Ecto neural progenitor cell (in vitro differentiated cells): Measurements from ENCODE around the gene DDAH1.
"Not testable (repeated sequence)": the region's sequence is repeated elsewhere in the genome, so short reads cannot be mapped to it uniquely, and the experiment has no call there.

Experiments used
- DNase-seq: peaks from one replicate; pipeline ENCODE4 v3.0.0-alpha.2; 2018; ENCODE audit warnings: low spot score

The DDAH1 gene

GRCh38 chr1:85465099-85465785 is at the start of gene DDAH1:
Gene DDAH1, minus strand, starts transcription at chr1:85465159. Its CDS starts 114 bp downstream, at chr1:85465045.
- DNase-seq, result no peak

- not testable (repeated sequence) for DNase-seq
Observed at GRCh38 chr1:85513998-85514397, 49.0 kb upstream of the DDAH1 start.

GRCh38 chr1:85504417-85504816 is 39.5 kb upstream of the DDAH1 start:
- DNase-seq, result no peak

- DNase-seq, result peak; percentile 58
Observed at GRCh38 chr1:85502625-85503083, 37.7 kb upstream of the DDAH1 start.

DNA sequence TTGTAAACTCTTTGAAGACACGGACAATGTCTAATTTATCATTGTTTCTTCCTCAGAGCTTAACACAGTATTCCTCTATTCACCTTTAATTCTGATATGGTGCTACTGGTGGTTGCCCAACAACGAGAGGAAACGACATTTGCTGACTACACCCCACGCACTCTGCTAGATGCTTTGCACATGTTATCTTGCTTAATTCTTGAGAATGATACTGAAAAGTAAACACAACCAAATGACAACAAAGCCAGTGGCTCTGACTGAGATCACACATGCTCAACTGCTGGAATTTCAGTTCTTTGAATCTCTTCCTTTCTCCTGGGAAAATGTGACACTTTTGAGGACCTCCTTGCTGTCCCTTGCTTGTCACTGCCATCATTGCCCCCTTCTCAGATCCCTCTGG is 37.2 kb upstream of the DDAH1 start:
- DNase-seq, result no peak

- DNase-seq, result no peak
Observed at GRCh38 chr1:85501355-85501898, 36.5 kb upstream of the DDAH1 start.

- no peak for DNase-seq
Observed at GRCh38 chr1:85496941-85497582, 32.1 kb upstream of the DDAH1 start.

DNA sequence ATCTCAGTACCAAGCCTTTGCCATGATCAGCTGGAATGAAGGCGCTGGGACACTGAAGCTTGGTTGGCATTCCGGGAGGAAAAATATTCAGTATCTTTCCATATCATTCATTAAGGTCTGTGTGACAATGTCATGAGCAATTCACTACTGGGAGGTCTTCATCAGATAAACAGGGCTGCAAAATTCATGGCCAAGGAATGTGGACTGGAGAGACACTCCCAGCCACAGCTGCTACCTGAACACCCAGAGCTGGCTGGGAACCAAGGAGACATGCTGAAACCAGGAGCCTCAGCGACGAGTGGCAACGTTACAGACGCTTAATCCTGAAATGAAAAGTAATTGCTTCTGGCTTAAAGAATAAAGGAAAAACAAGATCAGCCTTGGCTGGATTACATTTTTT is 30.6 kb upstream of the DDAH1 start:
- DNase-seq, result no peak

GRCh38 chr1:85494904-85495266 is 29.9 kb upstream of the DDAH1 start:
- DNase-seq, result no peak

GRCh38 chr1:85494074-85494903 is 29.3 kb upstream of the DDAH1 start:
- no peak for DNase-seq

- no peak for DNase-seq
Observed at GRCh38 chr1:85490270-85490985, 25.5 kb upstream of the DDAH1 start.

DNA sequence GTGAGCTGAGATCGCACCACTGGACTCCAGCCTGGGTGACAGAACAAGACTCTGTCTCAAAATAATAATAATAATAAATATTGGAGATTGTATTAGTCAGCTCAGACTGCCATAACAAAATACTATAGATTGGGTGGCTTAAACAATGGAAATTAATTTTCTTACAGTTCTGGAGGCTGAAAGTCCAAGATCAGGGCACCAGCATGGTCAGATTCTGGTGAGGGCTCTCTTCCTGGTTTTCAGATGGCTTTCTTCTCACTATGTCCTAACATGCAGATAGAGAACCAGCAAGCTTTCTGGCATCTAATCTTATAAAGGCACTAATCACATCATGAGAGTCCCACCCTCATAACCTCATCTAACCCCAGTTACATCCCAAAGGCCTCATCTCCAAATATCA is 23.2 kb upstream of the DDAH1 start:
- DNase-seq, result no peak

DNA sequence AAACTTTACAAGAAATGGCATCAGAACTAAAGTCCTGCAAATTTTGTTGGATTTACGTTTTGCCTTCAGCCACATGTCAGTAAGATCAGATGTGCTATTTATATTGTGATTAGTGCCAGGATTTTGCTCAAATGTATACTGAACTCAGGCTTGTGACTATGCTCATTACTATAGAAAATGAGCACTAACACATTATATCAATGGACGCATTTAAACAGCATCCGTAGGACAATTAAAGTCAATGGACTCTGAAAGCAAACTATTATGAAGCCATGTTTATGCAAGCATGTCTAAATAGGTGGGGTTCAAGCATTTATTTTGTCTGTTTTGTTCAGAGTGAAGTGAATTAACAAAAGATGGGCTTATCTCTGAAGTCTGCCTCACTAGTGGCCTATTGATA is 20.6 kb upstream of the DDAH1 start:
- DNase-seq, result no peak

GRCh38 chr1:85484716-85485115 is 19.8 kb upstream of the DDAH1 start:
- no peak for DNase-seq

- no peak for DNase-seq
Observed at GRCh38 chr1:85484264-85484663, 19.3 kb upstream of the DDAH1 start.

DNA sequence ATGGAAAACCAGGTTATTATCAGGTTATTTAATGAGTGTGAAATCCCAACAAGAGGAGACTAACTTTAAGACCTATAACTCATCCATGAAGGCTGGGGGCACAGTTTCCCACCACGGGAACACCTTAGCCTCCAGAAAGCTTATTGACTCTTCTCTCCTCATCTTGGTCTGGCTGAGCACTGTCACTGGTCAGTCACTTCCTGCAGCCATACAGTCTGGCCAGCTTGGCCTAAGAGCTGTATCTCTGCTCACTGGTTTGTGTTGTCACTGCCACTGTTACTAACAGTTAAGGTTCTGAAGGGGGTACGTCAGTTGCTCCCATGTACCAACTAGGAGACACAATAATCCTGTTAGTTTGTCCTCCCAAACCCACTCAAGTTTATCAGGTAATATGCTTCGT is 16.7 kb upstream of the DDAH1 start:
- no peak for DNase-seq

DNA sequence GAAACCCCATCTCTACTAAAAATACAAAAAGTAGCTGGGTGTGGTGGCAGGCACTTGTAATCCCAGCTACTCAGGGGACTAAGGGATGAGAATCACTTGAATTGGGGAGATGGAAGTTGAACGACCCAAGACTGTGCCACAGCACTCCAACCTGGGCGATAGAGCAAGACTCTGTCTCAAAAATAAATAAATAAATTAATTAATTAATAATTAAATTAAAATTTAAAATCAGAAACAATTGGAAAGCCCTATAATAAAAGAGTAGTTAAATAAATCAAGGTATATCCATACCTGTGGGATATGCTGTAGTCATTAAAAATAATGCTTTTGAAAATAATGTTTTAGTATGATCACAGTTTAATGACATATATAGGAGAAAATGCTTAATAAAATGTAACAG is 15.6 kb upstream of the DDAH1 start:
- no peak for DNase-seq

- DNase-seq, result no peak
Observed at GRCh38 chr1:85479491-85479890, 14.5 kb upstream of the DDAH1 start.

DNA sequence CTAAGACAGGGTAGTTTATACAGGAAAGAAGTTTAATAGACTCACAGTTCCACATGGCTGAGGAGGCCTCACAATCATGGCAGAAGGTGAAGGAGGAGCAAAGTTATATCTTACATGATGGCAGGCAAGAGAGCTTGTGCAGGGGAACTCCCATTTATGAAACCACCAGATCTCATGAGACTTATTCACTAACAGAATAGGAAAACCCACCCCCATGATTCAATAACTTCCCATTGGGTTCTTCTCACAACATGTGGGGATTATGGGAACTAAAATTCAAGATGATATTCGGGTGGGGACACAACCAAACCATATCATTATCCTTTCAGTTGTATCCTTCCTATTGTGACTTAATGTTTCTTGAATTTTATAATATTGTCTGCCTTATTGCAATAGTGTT is 13.4 kb upstream of the DDAH1 start:
- no peak for DNase-seq

DNA sequence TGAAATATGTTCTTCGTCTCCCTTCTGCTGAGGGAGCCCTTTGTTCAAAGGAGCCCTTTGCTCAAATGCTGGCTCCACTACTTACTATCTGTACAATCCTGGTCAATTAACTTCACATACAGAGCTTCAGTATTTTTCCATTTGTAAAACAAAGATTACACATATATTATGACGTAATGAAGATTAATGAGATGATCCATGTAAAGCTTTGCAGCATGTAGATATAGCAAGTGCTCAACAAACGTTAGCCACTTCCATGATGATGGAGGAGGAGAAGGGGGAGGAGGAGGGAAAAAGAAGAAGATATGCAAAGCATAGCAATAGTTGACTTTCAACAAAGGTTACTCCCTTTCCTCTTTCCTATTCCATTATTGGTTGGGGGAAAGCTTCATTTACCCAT is 10.1 kb upstream of the DDAH1 start:
- DNase-seq, result no peak

- DNase-seq, result no peak
Observed at GRCh38 chr1:85473390-85473789, 8.4 kb upstream of the DDAH1 start.

DNA sequence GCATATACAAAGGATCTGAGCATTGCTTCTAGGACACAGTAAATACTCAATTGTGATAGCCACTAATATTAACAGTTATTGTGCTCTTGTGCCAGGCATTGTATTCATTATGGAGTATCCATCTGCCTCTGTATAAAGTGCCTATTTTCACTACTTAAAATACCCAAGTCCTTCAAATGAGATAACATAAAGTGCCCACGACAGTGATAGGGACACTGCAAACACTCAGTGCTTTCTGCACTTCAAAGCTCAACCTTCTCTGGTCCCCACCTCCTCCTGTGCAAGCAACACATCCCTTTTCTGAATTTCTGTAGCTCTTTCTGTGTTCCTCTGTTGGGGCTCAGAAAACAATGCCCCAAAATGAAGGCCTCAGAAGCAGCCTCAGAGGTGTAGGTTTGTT is 6.6 kb upstream of the DDAH1 start:
- DNase-seq, result no peak
